ENCODE measurements around the gene IFT27. TPM values are rescaled to one million over a fixed set of nuclear protein-coding genes. Genes with fewer than 3 reads are reported as not detected.

IFT27 gene
- total RNA-seq, 1 experiment from 2014 or later = 19.9 TPM

DNA sequence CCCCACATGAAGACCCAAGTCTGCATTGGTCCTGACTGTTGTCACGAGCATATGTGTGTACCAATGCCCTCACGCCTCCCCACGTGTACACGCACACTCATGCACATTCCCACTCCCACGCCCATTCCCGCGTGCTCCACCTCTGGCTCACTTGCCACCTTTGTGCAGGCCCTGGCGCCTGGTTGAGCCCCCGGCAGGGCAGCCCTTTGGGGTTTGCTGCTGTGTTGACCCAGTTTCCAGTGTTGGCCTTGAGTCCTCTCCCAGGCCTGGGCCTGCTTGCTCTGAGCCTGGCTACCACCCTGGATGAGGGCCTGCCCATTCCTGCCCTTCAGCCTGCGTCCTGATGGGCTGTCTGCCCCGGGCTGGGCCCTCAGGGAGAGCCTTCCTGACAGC lies 22.8 kb upstream of the IFT27 start:
- Histone ChIP-seq H3F3A (ENCODE audit: low read length, unreplicated experiment) (no peaks in the 10 kb centered on the region), H3K27me3 (ENCODE audit: low read length) (peaks cover 5% of the 10 kb centered on the region; the same call in 1 of the 2 replicates), H3K9me3 (ENCODE audit: low read length) (no peaks in the 10 kb centered on the region), H3K36me3 (ENCODE audit: low read depth, low read length) (no peaks in the 10 kb centered on the region), H4K20me1 (ENCODE audit: low read length) (no peaks in the 10 kb centered on the region), H3K79me2 (ENCODE audit: low read length) (no peaks in the 10 kb centered on the region), H3K4me3 (ENCODE audit: low read length) (no peak overlapping the region), H3K4me2 (ENCODE audit: low read length) (no peak overlapping the region), H3K4me1 (ENCODE audit: insufficient read depth, low read length) (no peaks in the 10 kb centered on the region), H2AFZ (ENCODE audit: low read length) (no peak overlapping the region), H3K9ac (ENCODE audit: low read length) (no peak overlapping the region), H3K9me2 (replicated peaks; ENCODE audit: low read length) (no peaks in the 10 kb centered on the region), H3K27ac (ENCODE audit: low read length) (no peak overlapping the region)
- TF ChIP-seq, protein P1, sequence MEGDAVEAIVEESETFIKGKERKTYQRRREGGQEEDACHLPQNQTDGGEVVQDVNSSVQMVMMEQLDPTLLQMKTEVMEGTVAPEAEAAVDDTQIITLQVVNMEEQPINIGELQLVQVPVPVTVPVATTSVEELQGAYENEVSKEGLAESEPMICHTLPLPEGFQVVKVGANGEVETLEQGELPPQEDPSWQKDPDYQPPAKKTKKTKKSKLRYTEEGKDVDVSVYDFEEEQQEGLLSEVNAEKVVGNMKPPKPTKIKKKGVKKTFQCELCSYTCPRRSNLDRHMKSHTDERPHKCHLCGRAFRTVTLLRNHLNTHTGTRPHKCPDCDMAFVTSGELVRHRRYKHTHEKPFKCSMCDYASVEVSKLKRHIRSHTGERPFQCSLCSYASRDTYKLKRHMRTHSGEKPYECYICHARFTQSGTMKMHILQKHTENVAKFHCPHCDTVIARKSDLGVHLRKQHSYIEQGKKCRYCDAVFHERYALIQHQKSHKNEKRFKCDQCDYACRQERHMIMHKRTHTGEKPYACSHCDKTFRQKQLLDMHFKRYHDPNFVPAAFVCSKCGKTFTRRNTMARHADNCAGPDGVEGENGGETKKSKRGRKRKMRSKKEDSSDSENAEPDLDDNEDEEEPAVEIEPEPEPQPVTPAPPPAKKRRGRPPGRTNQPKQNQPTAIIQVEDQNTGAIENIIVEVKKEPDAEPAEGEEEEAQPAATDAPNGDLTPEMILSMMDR (conservative IDR thresholded peaks at IDR 0.05; ENCODE audit: low read depth, low read length) = no peak
- no peak for TF ChIP-seq EZH2 (IDR thresholded peaks at IDR 0.05; ENCODE audit: low read length, unreplicated experiment)
- no peak for TF ChIP-seq EZH2phosphoT487 (IDR thresholded peaks at IDR 0.05; ENCODE audit: borderline replicate concordance, low read length)
- no TSS peak for BruUV-seq (replicated peaks)
- ATAC-seq (no peak), DNase-seq (no peak)
- POLR2A ChIA-PET (ENCODE audit: unreplicated experiment) = no interaction called here
- intact Hi-C loops (cut with micrococcal nuclease) = no loop called here
- CTCF ChIA-PET = no interaction called here

DNA sequence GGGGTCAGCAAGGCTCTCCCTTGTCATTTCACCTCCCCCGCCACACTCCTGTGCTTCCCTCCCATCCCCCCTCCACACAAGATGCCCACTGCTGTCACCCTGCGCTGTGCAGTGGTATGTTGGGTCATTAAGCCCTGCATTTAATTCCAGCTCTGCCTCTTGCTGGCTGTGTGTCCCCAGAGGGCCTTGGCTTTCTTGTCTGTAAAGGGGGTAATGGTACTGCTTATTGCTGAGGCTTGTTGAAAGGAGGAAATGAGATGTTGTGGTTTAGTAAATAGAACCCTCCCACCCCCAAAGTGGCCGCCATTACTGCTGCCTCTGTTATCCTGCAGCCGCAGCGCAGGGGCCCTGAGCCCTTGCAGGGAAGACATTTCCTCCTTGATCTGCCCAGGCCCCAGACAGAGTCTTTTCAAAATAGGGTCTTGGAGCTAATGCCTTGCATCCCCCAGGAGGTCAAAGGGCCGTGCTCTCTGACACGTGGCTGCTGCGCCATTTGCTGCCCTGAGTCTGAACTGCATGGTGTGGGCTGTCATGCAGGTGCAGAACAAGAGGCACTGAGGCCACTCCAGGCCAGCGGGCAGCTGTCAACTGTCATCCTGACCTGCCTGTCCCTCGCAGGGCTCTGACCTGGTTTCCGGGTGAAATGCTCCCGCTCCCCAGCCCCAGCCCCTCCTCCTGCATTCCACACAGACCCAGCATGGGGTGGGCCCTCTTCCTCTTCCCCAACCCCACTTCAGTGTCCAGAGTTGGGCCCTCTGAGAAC lies 22.2 kb upstream of the IFT27 start:
- Histone ChIP-seq H3F3A (ENCODE audit: low read length, unreplicated experiment) (no peaks in the 10 kb centered on the region), H3K36me3 (ENCODE audit: low read depth, low read length) (no peaks in the 10 kb centered on the region), H3K9me3 (ENCODE audit: low read length) (no peaks in the 10 kb centered on the region), H3K4me2 (ENCODE audit: low read length) (no peak overlapping the region), H3K79me2 (ENCODE audit: low read length) (no peaks in the 10 kb centered on the region), H3K9ac (ENCODE audit: low read length) (no peak overlapping the region), H3K4me1 (ENCODE audit: insufficient read depth, low read length) (no peaks in the 10 kb centered on the region), H3K9me2 (replicated peaks; ENCODE audit: low read length) (no peaks in the 10 kb centered on the region), H4K20me1 (ENCODE audit: low read length) (no peaks in the 10 kb centered on the region), H2AFZ (ENCODE audit: low read length) (no peak overlapping the region), H3K4me3 (ENCODE audit: low read length) (no peak overlapping the region), H3K27me3 (ENCODE audit: low read length) (0 out of 2 replicates have a peak, but pooled peaks cover 1% of the 10 kb centered on the region), H3K27ac (ENCODE audit: low read length) (no peak overlapping the region)
- DNase-seq = no peak
- intact Hi-C loops (cut with micrococcal nuclease) = no loop called here
- POLR2A ChIA-PET (ENCODE audit: unreplicated experiment) = no interaction called here
- BruUV-seq (replicated peaks) = no TSS peak
- no peak for ATAC-seq
- TF ChIP-seq, protein P1 (conservative IDR thresholded peaks at IDR 0.05; ENCODE audit: low read depth, low read length) = no peak
- TF ChIP-seq EZH2phosphoT487 (IDR thresholded peaks at IDR 0.05; ENCODE audit: borderline replicate concordance, low read length) = no peak
- TF ChIP-seq EZH2 (IDR thresholded peaks at IDR 0.05; ENCODE audit: low read length, unreplicated experiment) = no peak
- CTCF ChIA-PET = no interaction called here

DNA sequence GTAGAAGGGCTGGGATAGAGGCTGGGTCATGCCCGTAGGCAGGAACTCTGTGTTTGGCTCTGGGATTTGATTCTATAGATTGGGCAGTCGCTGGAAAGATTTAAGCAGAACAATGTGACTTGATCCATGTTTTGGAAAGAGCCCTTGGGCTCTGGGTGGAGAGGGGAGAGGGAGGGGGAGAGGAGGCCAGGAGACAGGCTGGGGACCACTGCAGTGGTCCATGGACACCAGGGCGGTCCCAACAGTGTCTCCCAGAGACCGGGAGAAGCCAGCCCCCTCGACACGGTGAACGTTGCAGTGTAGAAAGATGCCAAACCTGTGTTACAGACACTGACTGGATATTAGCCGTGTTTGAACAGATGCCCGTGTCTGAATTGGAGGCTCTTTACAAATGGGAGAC lies 21.5 kb upstream of the IFT27 start:
- Histone ChIP-seq H3K27ac (ENCODE audit: low read length) (no peak overlapping the region), H3K36me3 (ENCODE audit: low read depth, low read length) (no peaks in the 10 kb centered on the region), H3K4me3 (ENCODE audit: low read length) (no peak overlapping the region), H3K4me2 (ENCODE audit: low read length) (no peak overlapping the region), H4K20me1 (ENCODE audit: low read length) (no peaks in the 10 kb centered on the region), H3K27me3 (ENCODE audit: low read length) (no peaks in the 10 kb centered on the region), H2AFZ (ENCODE audit: low read length) (no peak overlapping the region), H3K9ac (ENCODE audit: low read length) (no peak overlapping the region), H3K9me3 (ENCODE audit: low read length) (no peaks in the 10 kb centered on the region), H3F3A (ENCODE audit: low read length, unreplicated experiment) (no peaks in the 10 kb centered on the region), H3K79me2 (ENCODE audit: low read length) (no peaks in the 10 kb centered on the region), H3K9me2 (replicated peaks; ENCODE audit: low read length) (no peaks in the 10 kb centered on the region), H3K4me1 (ENCODE audit: insufficient read depth, low read length) (no peaks in the 10 kb centered on the region)
- POLR2A ChIA-PET (ENCODE audit: unreplicated experiment) = no interaction called here
- no TSS peak for BruUV-seq (replicated peaks)
- DNase-seq (no peak), ATAC-seq (no peak)
- TF ChIP-seq EZH2phosphoT487 (IDR thresholded peaks at IDR 0.05; ENCODE audit: borderline replicate concordance, low read length) = no peak
- TF ChIP-seq EZH2 (IDR thresholded peaks at IDR 0.05; ENCODE audit: low read length, unreplicated experiment) = no peak
- TF ChIP-seq, protein P1 (conservative IDR thresholded peaks at IDR 0.05; ENCODE audit: low read depth, low read length) = no peak
- CTCF ChIA-PET = no interaction called here
- intact Hi-C loops (cut with micrococcal nuclease) = no loop called here
